GM11168 (cell line): ENCODE results near the gene PSORS1C1.
"Not testable (repeated sequence)": the region's sequence is repeated elsewhere in the genome, so short reads cannot be mapped to it uniquely, and the experiment has no call there.

Experiments
- in situ Hi-C: fragments of 300-500 bp; cut with MboI; formaldehyde crosslinking; loops from one replicate; pipeline ENCODE4 v1.12.0; 2022; ENCODE audit warnings: low sequenced_read_pairs; ENCODE audit not compliant: unreplicated experiment

The PSORS1C1 gene

GRCh38 chr6:31114541-31114878 lies at the start of gene PSORS1C1:
Gene PSORS1C1, plus strand, starts transcription at chr6:31114800. Its CDS starts 14,833 bp downstream, at chr6:31129633.
- in situ Hi-C loops: no loop called here

DNA sequence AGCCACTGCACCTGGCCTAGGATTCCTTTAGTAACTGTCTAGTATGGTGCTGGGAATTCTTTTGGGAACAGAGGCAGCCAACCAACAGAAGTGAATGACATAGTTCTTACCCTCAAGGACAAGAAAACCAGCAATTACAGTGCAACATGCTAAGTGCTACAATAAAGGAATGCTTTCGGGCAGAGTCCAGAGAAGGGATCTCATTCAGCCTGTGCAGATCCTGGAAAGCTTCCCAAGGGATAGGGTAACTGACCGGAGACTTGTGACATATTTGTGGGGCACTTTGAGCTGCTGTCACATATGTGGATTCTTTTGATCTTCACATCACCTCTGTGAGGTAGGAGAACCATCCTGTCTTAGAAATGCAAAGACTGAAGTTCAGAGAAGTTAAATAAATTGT lies 49.0 kb upstream of the PSORS1C1 start:
- in situ Hi-C loops: no loop called here

- in situ Hi-C loops: not testable (repeated sequence)
Measured at GRCh38 chr6:31067028-31067427, 47.6 kb upstream of the PSORS1C1 start.

DNA sequence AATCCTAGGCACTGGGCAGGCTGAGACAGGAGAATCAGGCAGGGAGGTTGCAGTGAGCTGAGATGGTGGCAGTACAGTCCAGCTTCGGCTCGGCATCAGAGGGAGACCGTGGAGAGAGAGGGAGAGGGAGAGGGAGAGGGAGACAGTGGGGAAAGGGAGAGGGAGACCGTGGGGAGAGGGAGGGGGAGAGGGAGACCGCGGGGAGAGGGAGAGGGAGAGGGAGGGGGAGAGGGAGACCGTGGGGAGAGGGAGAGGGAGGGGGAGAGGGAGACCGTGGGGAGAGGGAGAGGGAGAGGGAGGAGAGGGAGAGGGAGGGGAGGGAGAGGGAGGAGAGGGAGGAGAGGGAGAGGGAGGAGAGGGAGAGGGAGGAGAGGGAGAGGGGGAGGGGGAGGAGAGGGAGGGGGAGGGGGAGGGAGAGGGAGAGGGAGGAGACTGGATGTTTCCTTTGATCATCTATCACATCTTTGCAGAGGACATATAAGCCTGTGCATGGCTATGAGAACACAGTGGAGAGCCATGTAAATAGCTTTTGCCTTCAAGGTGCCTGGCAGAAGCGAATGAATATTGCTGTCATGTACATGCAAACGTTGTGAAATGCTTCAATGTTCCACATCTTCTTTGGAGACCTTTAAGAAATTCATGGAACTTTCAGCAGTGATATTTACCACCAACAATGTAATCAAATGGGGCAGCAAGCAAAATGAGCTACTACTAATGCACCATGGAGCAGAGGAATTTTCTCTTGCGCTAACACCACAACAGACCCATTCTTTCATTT lies 46.5 kb upstream of the PSORS1C1 start:
- in situ Hi-C loops: not testable (repeated sequence)

DNA sequence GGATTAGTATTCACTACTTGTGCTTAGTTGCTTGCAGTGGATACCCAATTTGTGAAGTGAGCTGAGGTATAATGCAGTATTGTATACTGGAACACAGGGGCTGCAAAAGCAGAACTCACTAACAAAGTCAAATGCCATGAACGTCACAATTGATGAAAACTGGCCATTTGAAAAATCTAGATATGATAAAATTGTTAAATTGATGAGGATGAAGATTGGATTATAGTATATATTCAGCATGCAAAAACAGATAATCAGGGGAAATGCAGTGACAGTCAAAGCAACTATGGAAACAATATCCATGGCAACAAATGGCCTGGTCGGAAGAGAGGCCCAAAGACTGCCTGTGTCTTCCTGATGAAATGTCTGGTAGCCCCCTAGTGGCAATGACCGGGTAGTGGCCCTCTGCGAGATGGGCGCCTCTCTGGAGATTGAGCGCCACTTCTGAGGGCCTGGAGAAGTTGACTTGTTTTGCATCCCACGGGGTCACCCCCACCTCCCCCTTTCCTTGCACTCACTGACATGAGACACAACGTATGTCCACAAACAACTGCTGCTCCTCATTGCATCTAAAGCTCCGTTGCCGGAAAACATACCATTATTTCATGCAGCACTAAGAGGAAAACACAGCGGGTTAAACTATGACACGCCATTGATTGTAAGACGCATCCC lies 45.8 kb upstream of the PSORS1C1 start:
- in situ Hi-C loops: no loop called here

- in situ Hi-C loops: loop anchor here (10.0 kb wide), 1 partner anchor 156 kb away; the partner anchor contains the start of gene VARS2
Measured at GRCh38 chr6:31070711-31071197, 43.8 kb upstream of the PSORS1C1 start.

- in situ Hi-C loops: loop anchor here (10.0 kb wide), 1 partner anchor 160 kb away; the partner anchor contains the start of gene VARS2
Measured at GRCh38 chr6:31074401-31074800, 40.2 kb upstream of the PSORS1C1 start.

DNA sequence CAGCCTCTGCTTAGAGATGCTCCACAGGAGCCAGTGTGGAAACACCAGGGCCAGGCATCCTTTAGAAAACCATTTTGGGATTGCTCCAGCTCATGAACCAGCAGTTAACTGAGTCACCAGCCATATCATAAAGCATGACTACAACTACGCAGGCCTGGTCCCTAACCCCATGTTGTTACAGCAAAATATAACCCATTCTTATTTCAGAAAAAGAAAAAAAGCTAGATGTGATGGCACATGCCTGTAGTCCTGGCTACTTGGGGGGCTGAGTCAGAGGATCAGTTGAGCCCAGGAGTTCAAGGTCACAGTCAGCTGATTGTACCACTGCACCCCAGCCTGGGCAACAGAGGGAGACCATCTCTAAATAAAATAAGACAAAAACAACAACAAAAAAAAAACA lies 39.1 kb upstream of the PSORS1C1 start:
- in situ Hi-C loops: loop anchor here (10.0 kb wide), 1 partner anchor 161 kb away; the partner anchor contains the start of gene VARS2

GRCh38 chr6:31076611-31077010 lies 38.0 kb upstream of the PSORS1C1 start:
- in situ Hi-C loops: loop anchor here (10.0 kb wide), 1 partner anchor 162 kb away; the partner anchor contains the start of gene VARS2

- in situ Hi-C loops: loop anchor here (10.0 kb wide), 1 partner anchor 165 kb away; the partner anchor contains the start of gene VARS2
Measured at GRCh38 chr6:31079656-31080261, 34.8 kb upstream of the PSORS1C1 start.

DNA sequence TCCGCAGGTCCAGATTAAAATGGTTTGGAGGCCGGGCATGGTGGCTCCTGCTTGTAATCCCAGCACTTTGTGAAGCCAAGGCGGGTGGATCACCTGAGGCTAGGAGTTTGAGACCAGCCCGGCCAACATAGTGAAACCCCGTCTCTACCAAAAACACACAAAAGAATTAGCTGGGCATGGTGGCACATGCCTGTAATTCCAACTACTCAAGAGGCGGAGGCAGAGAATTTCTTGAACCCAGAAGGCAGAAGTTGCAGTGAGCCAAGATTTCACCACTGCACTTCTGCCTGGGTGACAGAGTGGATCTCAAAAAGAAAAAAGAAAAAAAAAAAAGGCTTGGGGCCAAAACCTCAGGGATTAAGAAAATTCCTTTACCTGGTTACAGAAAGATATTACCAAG lies 32.7 kb upstream of the PSORS1C1 start:
- in situ Hi-C loops: no loop called here

GRCh38 chr6:31083742-31084354 lies 30.8 kb upstream of the PSORS1C1 start:
- in situ Hi-C loops: no loop called here

DNA sequence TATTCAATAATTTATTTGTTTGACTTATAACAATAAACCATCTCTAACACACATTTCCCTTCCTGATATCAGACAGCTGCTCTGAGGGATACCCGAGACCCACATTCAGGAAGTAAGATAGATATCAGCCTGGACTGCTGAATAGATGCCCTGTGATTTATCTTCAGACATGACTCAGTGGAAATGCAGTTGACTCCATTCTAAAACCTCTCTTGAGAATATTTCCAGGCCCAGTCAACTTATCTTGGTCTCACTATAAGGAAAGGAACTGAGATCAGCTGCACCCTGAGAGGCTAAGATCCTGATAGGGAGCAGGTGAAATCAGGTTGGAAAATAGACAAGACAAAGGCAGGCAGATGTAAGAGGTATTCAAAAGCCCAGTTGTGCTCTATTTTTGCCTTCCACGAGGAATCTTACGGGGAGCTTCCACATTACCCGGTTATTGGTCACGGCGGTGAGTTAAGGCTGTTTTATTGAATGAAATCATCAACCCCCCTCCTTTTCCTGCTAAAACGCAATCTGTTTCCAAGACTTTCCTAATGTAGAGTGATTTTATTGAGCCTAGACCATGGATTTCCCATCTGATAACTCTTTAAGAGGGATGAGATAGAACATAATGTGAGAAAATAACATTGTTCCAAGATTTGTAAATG lies 27.7 kb upstream of the PSORS1C1 start:
- in situ Hi-C loops: loop anchor here (5.0 kb wide), 1 partner anchor 265 kb away; no protein-coding TSS in a partner anchor

DNA sequence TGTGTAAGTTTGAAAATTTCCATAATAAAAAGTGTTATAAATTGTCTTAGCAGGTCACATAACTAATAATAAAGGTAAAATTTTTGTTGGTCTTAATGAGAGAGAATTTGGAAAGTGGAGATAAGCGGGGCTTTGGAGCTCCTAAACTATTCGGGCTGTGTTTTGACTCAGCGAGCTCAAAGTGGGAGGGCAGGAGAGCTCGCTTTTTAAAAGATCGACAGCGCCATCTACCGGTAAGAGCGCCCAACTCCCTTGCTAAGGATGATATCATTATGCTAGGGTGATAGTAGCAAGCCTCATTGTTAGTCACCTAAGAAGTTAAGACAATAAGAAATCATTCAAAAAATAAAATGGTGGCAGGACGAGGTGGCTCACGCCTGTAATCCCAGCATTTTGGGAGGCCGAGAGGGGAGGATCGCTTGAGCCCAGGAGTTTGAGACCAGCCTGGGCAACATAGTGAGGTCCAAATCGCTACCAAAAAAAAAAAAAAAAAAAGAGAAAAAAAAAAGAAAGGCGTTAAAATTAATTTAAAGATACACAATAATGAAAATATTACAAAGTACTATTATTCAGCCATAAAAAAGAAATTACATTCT lies 27.0 kb upstream of the PSORS1C1 start:
- in situ Hi-C loops: loop anchor here (5.0 kb wide), 1 partner anchor 265 kb away; no protein-coding TSS in a partner anchor

DNA sequence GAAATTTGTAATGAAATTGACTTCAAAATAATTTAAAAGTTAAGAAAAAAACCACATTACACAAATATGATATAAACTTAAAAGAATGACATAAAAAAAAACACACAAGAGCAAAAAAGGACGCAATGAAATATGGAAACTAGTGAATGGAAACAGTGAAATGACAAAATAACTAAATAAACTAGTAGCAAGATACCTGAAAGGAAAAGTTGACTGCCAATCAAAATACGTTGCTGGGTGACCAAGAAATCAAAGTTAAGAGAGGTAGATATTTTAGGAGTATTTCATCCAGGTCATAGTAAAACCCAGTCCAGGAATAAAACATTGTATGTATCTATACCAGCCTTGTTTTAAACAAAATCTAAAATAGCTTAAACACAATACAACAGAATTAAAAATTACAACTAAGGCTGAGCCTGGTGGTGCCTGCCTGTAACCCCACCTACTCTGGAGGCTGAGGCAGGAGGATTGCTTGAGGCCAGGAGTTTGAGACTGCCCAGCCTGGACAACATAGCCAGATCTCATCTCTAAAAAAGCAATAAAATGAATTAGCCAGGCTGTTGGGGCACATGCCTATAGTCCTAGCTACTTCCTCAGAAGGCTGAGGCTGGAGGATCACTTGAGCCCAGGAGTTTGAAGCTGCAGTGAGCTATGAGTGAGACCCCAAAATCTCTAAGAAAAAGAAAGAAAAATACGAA lies 24.2 kb upstream of the PSORS1C1 start:
- in situ Hi-C loops: no loop called here

DNA sequence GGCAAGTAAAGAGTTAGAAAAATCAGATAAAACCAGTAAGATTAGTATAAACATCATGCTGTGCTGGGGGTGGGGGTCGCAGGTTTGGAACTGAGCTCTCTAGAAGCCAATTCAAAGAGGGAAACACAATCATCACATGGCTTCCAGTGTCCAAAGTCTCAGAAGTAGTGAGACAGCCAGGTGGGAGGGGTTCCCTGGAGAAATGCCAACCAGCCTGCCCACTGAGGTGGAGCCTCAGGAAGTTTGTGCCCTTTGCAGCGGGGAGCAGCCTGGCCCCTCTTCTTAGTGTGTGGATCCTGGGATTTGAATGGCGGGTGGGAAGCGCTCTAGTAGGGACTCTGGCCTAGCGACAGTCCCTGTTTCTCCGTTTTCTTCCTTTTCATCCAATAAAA lies 23.6 kb upstream of the PSORS1C1 start:
- in situ Hi-C loops: no loop called here

DNA sequence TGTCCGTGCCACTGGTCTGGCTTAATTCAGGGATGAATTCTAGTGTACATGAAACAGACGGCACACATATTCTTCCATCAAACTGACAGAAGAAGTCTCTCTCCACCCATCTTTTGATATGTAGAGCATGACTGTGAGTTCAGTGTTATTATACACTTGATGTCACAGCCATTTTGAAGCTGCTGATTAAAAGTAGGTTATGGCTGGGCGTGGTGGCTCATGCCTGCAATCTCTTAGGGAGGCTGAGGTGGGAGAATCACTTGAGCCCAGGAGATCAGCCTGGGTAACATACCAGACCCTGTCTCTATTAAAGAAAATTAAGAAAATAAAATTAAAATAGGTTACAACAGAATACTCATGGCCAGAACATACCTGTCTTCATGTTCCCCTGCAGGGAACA lies 22.9 kb upstream of the PSORS1C1 start:
- in situ Hi-C loops: no loop called here

GRCh38 chr6:31092238-31092637 lies 22.4 kb upstream of the PSORS1C1 start:
- in situ Hi-C loops: no loop called here
